Neural progenitor cell (in vitro differentiated cells): ENCODE measurements around the gene GCM1. TPM values are rescaled to one million over a fixed set of nuclear protein-coding genes. Genes with fewer than 3 reads are reported as not detected.

Source experiments
- DNase-seq: peaks from one replicate; pipeline ENCODE4 v3.0.0-alpha.2; 2016; ENCODE audit warnings: low spot score
- H2AFZ ChIP-seq: fragments of 200-600 bp; sonication (generic); replicated peaks from 2 replicates; pipeline ENCODE4 v1.6.1; 2016; ENCODE audit warnings: antibody characterized with exemption
- H3F3A ChIP-seq: fragments of 200-600 bp; sonication (generic); 2 replicates; pipeline ENCODE4 v1.6.1; 2016; ENCODE audit warnings: antibody characterized with exemption, low read depth
- H3K27ac ChIP-seq: fragments of 200-600 bp; sonication (generic); 2 replicates; pipeline ENCODE4 v1.5.1; 2016; ENCODE audit warnings: mild to moderate bottlenecking
- H3K27me3 ChIP-seq: fragments of 200-600 bp; sonication (generic); 2 replicates; pipeline ENCODE4 v1.6.1; 2016; ENCODE audit warnings: mild to moderate bottlenecking, moderate library complexity
- H3K36me3 ChIP-seq: fragments of 200-600 bp; sonication (generic); 2 replicates; pipeline ENCODE4 v1.5.1; 2016
- H3K4me1 ChIP-seq: fragments of 200-600 bp; sonication (generic); 2 replicates; pipeline ENCODE4 v1.6.1; 2016; ENCODE audit warnings: mixed run types
- H3K4me2 ChIP-seq: fragments of 200-600 bp; sonication (generic); 2 replicates; pipeline ENCODE4 v1.6.1; 2016
- H3K4me3 ChIP-seq: fragments of 200-600 bp; sonication (generic); 2 replicates; pipeline ENCODE4 v1.5.1; 2016
- H3K79me2 ChIP-seq: fragments of 200-600 bp; sonication (generic); 2 replicates; pipeline ENCODE4 v1.6.1; 2016; ENCODE audit warnings: low read depth
- H3K9ac ChIP-seq: fragments of 200-600 bp; sonication (generic); 2 replicates; pipeline ENCODE4 v1.6.1; 2016
- H3K9me3 ChIP-seq: fragments of 200-600 bp; sonication (generic); 2 replicates; pipeline ENCODE4 v1.5.1; 2016; ENCODE audit warnings: low read depth
- H4K20me1 ChIP-seq: fragments of 200-600 bp; sonication (generic); 2 replicates; pipeline ENCODE4 v1.6.1; 2016; ENCODE audit warnings: low read depth
- H3K27ac Mint-ChIP-seq: 3 replicates; pipeline ENCODE4 v1.8.0; 2021; ENCODE audit warnings: mixed read lengths
- H3K27me3 Mint-ChIP-seq: 2 replicates; pipeline ENCODE4 v1.8.0; 2022; ENCODE audit warnings: low read depth, mild to moderate bottlenecking, inconsistent platforms, moderate library complexity, mixed read lengths; ENCODE audit not compliant: insufficient read depth
- H3K36me3 Mint-ChIP-seq: 3 replicates; pipeline ENCODE4 v1.8.0; 2021; ENCODE audit warnings: mixed read lengths
- H3K4me1 Mint-ChIP-seq: 3 replicates; pipeline ENCODE4 v1.8.0; 2021; ENCODE audit warnings: mixed read lengths
- H3K4me3 Mint-ChIP-seq: 3 replicates; pipeline ENCODE4 v1.8.0; 2021; ENCODE audit warnings: mild to moderate bottlenecking, moderate library complexity, mixed read lengths
- H3K9me3 Mint-ChIP-seq: 3 replicates; pipeline ENCODE4 v1.8.0; 2020; ENCODE audit warnings: mixed read lengths
- CTCF ChIP-seq: fragments of 200-600 bp; sonication (generic); IDR thresholded peaks from 2 replicates; pipeline ENCODE4 v1.5.1; 2017; ENCODE audit warnings: antibody characterized with exemption, mild to moderate bottlenecking
- EZH2 ChIP-seq: fragments of 200-600 bp; sonication (generic); IDR thresholded peaks from 2 replicates; pipeline ENCODE4 v1.6.1; 2017; ENCODE audit warnings: antibody characterized with exemption, mild to moderate bottlenecking, moderate library complexity
- EZH2phosphoT487 ChIP-seq: fragments of 200-600 bp; sonication (generic); IDR thresholded peaks from 2 replicates; pipeline ENCODE4 v1.6.1; 2017; ENCODE audit warnings: antibody characterized with exemption
- total RNA-seq: library from RNA; depleted of rRNA; stranded (reverse); fragments of >200 nt; gene quantifications from 2 replicates; pipeline ENCODE4 v1.2.3, GENCODE V29; 2015; ENCODE audit warnings: low replicate concordance

GCM1 gene
- total RNA-seq, 1 donor from 2014 or later = not detected

GRCh38 chr6:53168516-53169267 is 20.1 kb upstream of the GCM1 start:
- H3K27me3 ChIP-seq = no peaks in the 10 kb centered on the region
- H3K79me2 ChIP-seq = no peaks in the 10 kb centered on the region
- no peaks in the 10 kb centered on the region for H3K4me1 ChIP-seq
- no peak overlapping the region for H3K4me2 ChIP-seq
- H3K4me3 ChIP-seq = no peak overlapping the region
- peak overlapping the region; percentile 51 for H3K27ac Mint-ChIP-seq
- H3K9me3 Mint-ChIP-seq = peaks cover 27% of the 10 kb centered on the region
- TF ChIP-seq CTCF (no peak), EZH2phosphoT487 (no peak), EZH2 (no peak)
- H3K9me3 ChIP-seq = no peaks in the 10 kb centered on the region
- H3K4me3 Mint-ChIP-seq = no peak overlapping the region
- H2AFZ ChIP-seq = peak overlapping the region; percentile 59
- peaks cover 4% of the 10 kb centered on the region for H3K27me3 Mint-ChIP-seq
- H3F3A ChIP-seq = no peaks in the 10 kb centered on the region
- no peak overlapping the region for H3K27ac ChIP-seq
- no peak for DNase-seq
- H3K36me3 ChIP-seq = no peaks in the 10 kb centered on the region
- H3K36me3 Mint-ChIP-seq = peaks cover 8% of the 10 kb centered on the region
- H3K4me1 Mint-ChIP-seq = peaks cover 8% of the 10 kb centered on the region
- no peak overlapping the region for H3K9ac ChIP-seq
- no peaks in the 10 kb centered on the region for H4K20me1 ChIP-seq

GRCh38 chr6:53165293-53165692 is 16.7 kb upstream of the GCM1 start:
- no peak overlapping the region for H3K27ac ChIP-seq
- no peak overlapping the region for H3K9ac ChIP-seq
- H4K20me1 ChIP-seq = no peaks in the 10 kb centered on the region
- H3K9me3 ChIP-seq = no peaks in the 10 kb centered on the region
- H3K9me3 Mint-ChIP-seq = peaks cover 27% of the 10 kb centered on the region
- TF ChIP-seq EZH2 (no peak), CTCF (no peak), EZH2phosphoT487 (no peak)
- H3K4me1 Mint-ChIP-seq = peaks cover 8% of the 10 kb centered on the region
- no peak overlapping the region for H3K4me3 Mint-ChIP-seq
- peaks cover 8% of the 10 kb centered on the region for H3K36me3 Mint-ChIP-seq
- H3K36me3 ChIP-seq = no peaks in the 10 kb centered on the region
- H3K27me3 ChIP-seq = no peaks in the 10 kb centered on the region
- no peak overlapping the region for H3K4me3 ChIP-seq
- no peak for DNase-seq
- H3K4me2 ChIP-seq = no peak overlapping the region
- H3K79me2 ChIP-seq = no peaks in the 10 kb centered on the region
- no peaks in the 10 kb centered on the region for H3F3A ChIP-seq
- peaks cover 4% of the 10 kb centered on the region for H3K27me3 Mint-ChIP-seq
- H2AFZ ChIP-seq = no peak overlapping the region
- H3K4me1 ChIP-seq = no peaks in the 10 kb centered on the region
- H3K27ac Mint-ChIP-seq = no peak overlapping the region

- no peak overlapping the region for H3K4me3 Mint-ChIP-seq
These were observed 14.0 kb upstream of the GCM1 start for GRCh38 chr6:53162606-53163005.

More at GRCh38 chr6:53162606-53163005, 14.0 kb upstream of the GCM1 start:
- Histone ChIP-seq H3K4me1 (no peaks in the 10 kb centered on the region), H3K4me2 (no peak overlapping the region), H3K79me2 (no peaks in the 10 kb centered on the region), H3K9me3 (no peaks in the 10 kb centered on the region), H3K27me3 (no peaks in the 10 kb centered on the region), H3K36me3 (no peaks in the 10 kb centered on the region), H3K9ac (no peak overlapping the region), H3K4me3 (no peak overlapping the region), H3F3A (no peaks in the 10 kb centered on the region), H2AFZ (no peak overlapping the region), H3K27ac (no peak overlapping the region), H4K20me1 (no peaks in the 10 kb centered on the region)
- H3K36me3 Mint-ChIP-seq = peaks cover 4% of the 10 kb centered on the region
- peaks cover 11% of the 10 kb centered on the region for H3K9me3 Mint-ChIP-seq
- no peaks in the 10 kb centered on the region for H3K27me3 Mint-ChIP-seq
- DNase-seq = no peak
- no peak overlapping the region for H3K27ac Mint-ChIP-seq
- H3K4me1 Mint-ChIP-seq = no peaks in the 10 kb centered on the region
- TF ChIP-seq CTCF = no peak
- TF ChIP-seq EZH2phosphoT487 = no peak
- no peak for TF ChIP-seq EZH2
